GM08714 (cell line): Measurements from ENCODE around the gene PROP1.
"Not testable (repeated sequence)": the region's sequence is repeated elsewhere in the genome, so short reads cannot be mapped to it uniquely, and the experiment has no call there.

Source experiments
- H3K4me3 ChIP-seq: fragments of 200-500 bp; sonication (Bioruptor generic); 2 replicates; pipeline ENCODE4 v1.5.1; 2014; ENCODE audit warnings: mild to moderate bottlenecking, low read length, inconsistent platforms
- ZNF274 ChIP-seq: IDR thresholded peaks from 2 replicates; pipeline ENCODE4 v1.6.1; 2012; ENCODE audit warnings: mild to moderate bottlenecking, low read depth, low read length

PROP1 gene

GRCh38 chr5:177995691-177996595, at the start of gene PROP1:
TSS of gene PROP1 (minus strand) at chr5:177996242. CDS start at chr5:177995933, 309 bp downstream.
- H3K4me3 ChIP-seq = no peak within 1 kb of the TSS
- TF ChIP-seq ZNF274 = no peak

DNA sequence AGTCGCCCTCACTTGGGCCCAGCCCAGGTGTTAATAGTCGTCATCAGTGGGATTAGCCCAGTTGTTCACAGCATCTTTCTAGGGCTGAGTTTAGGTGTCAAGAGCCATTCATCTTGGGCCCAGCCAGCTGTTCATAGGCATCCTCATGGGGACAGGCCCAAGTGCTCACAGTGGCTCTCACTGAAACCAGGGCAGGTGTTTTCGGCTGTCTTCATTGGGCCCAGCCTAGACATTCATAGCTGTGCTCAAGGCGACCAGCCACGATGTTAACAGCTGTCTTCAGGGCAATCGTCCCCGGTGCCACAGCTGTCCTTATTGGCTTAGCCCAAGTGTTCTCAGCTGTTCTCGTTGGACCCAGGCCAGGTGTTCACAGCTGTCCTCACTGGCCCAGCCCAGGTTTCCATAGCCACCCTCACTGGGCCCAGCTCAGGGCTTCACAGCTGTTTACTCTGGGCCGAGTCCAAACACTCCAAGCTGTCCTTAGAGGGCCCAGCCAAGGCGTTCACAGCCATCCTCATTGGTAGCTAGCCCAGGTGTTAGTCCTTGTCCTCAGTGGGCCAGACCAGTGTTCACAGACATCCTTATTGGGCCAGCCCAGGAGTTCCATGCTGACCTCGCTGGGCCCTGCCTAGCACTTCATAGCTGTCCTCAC, 23.5 kb upstream of the PROP1 start:
- not testable (repeated sequence) for H3K4me3 ChIP-seq

GRCh38 chr5:178012758-178013157, 16.7 kb upstream of the PROP1 start:
- H3K4me3 ChIP-seq = not testable (repeated sequence)

DNA sequence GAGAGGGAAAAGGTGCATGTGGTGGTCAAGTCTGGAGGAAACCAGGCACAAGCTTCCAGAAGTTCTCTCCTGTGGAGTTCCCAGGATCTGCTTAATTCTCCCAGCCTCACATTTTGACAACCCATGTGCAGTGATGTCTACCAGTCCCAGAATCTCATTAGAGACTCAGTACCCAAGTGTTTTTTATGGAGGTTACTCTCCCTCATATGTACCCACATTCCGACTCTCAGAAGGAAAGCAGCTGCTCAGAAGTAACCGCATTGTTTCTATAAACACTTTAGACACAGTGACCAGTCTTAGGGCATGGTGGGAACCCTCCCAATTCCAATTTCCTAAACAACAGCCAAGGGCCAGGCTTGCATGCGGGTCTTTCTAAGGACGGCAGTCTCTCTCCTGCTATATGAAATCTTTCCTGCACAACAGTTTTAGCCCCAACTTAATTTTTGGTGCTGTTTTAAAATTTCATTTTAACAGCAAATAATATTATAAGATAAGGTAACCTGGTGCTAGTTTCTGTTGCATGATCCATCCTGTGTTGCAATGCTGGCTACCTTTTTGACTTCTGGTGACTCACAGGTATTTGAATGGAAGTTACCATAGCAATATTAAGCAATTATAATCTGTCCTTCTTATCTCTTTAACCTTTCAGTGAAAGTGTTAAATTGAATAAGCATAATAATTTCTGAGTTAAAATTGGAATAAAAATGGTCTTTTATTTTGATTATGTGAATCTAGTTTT, 15.9 kb upstream of the PROP1 start:
- not testable (repeated sequence) for H3K4me3 ChIP-seq

- H3K4me3 ChIP-seq = not testable (repeated sequence)
Measured at GRCh38 chr5:178007272-178007671, 11.2 kb upstream of the PROP1 start.

- not testable (repeated sequence) for H3K4me3 ChIP-seq
Measured at GRCh38 chr5:178006536-178007231, 10.6 kb upstream of the PROP1 start.

DNA sequence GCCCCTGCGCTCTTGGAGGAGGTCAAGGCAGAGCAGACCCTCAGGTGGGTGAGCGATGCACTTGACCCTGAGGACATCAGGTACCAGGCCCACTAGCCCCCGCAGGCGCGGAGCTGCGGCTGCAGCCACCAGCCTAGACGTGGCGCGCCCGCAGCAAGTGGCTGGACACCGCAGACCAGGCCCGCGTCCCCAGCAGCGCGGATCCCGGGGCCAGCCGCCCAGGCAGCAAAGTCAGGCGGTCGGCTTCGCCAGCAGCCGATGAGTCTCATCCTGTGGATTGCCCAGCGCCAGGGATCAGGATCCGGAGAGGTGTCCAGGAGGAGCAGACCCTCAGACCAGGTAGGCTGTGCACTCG, 10.1 kb upstream of the PROP1 start:
- not testable (repeated sequence) for H3K4me3 ChIP-seq

GRCh38 chr5:177997846-177998245, 1.8 kb upstream of the PROP1 start:
- no peak overlapping the region for H3K4me3 ChIP-seq
- no peak for TF ChIP-seq ZNF274

DNA sequence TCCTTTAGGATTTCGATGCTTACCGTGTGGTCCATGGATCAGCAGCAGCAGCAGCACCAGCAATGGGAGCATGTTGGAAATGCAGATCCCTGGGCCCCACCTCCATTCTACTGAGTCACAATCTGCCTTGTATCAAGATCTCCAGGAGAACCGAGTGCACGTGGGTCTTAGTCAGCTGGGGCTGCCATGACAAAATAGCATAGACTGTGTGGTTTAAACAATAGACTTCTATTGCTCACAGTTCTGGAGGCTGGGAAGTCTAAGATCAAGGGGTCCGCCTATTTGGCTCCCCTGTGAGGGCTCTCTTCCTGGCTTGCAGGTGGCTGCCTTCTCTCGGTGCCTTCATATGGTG, 1.3 kb upstream of the PROP1 start:
- no peak for TF ChIP-seq ZNF274
- H3K4me3 ChIP-seq = no peak overlapping the region

GRCh38 chr5:177996660-177997318, 747 bp upstream of the PROP1 start:
- TF ChIP-seq ZNF274 = no peak
- H3K4me3 ChIP-seq = no peak overlapping the region

DNA sequence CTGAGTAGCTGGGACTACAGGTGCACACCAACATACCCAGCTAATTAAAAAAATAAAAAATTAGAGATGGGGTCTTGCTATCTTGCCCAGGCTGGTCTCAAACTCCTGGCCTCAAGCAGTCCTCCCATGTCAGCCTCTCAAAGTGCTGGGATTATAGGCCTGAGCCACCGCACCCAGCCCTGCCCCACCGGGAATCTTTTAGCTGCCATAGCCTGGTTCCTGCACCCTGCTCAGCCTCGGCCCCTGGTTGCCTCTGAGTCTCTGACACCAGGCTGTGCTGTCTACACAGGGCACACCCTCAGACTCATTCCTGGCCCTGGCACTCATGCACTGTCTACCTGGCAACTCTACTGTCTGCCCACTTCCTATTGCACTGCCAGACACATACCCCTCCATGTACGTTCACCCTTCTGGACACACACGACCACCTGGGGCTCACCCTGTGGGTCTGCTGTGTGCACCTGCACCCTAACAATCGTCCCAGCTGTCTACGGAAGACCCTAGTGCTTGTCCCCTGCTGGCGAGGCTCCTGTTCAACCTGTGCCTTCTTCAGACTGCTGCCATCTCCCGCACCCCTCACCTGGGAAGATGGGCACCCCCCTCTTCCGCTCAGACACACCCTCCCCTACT, 1.4 kb downstream of the PROP1 start:
- no peak overlapping the region for H3K4me3 ChIP-seq
- no peak for TF ChIP-seq ZNF274

GRCh38 chr5:177994063-177994462, 2.0 kb downstream of the PROP1 start:
- TF ChIP-seq ZNF274 = no peak
- no peak overlapping the region for H3K4me3 ChIP-seq

- H3K4me3 ChIP-seq = no peak overlapping the region
- TF ChIP-seq ZNF274 = no peak
Measured at GRCh38 chr5:177992466-177992865, 3.6 kb downstream of the PROP1 start.

- no peak overlapping the region for H3K4me3 ChIP-seq
- TF ChIP-seq ZNF274 = no peak
Measured at GRCh38 chr5:177988989-177989625, 6.9 kb downstream of the PROP1 start.
